Subcutaneous abdominal adipose tissue (tissue), 5 donors: ENCODE measurements around the gene NR5A1.

Experiments used
- H3K27ac ChIP-seq: one replicate; pipeline ENCODE4 v1.7.0; 2013; ENCODE audit warnings: low read depth, mild to moderate bottlenecking, inconsistent platforms, low read length, moderate library complexity
- H3K27me3 ChIP-seq, 5 donors: one replicate each; pipeline ENCODE4 v1.7.0; 2013; ENCODE audit warnings: low read length in 5 of 5, inconsistent platforms in 1 of 5; ENCODE audit not compliant: control insufficient read depth in 5 of 5, insufficient read depth in 4 of 5
- H3K36me3 ChIP-seq, 5 donors: one replicate each; pipeline ENCODE4 v1.7.0; 2013; ENCODE audit warnings: low read length in 5 of 5; ENCODE audit not compliant: control insufficient read depth in 5 of 5, insufficient read depth in 5 of 5
- H3K4me1 ChIP-seq, 5 donors: one replicate each; pipeline ENCODE4 v1.7.0; 2013; ENCODE audit warnings: low read length in 5 of 5, mild to moderate bottlenecking in 3 of 5, moderate library complexity in 1 of 5; ENCODE audit not compliant: control insufficient read depth in 5 of 5, insufficient read depth in 5 of 5
- H3K4me3 ChIP-seq, 5 donors: one replicate each; pipeline ENCODE4 v1.7.0; 2013; ENCODE audit warnings: low read length in 5 of 5, low read depth in 1 of 5
- H3K9ac ChIP-seq, 5 donors: one replicate each; pipeline ENCODE4 v1.7.0; 2013; ENCODE audit warnings: low read length in 5 of 5, mild to moderate bottlenecking in 4 of 5, moderate library complexity in 3 of 5
- H3K9me3 ChIP-seq, 5 donors: one replicate each; pipeline ENCODE4 v1.7.0; 2013; ENCODE audit warnings: low read length in 5 of 5; ENCODE audit not compliant: control insufficient read depth in 5 of 5
- donor health status: healthy.
- donor health status: healthy.
- donor health status: healthy.
- donor health status: healthy.
- donor health status: healthy.

The NR5A1 gene

DNA sequence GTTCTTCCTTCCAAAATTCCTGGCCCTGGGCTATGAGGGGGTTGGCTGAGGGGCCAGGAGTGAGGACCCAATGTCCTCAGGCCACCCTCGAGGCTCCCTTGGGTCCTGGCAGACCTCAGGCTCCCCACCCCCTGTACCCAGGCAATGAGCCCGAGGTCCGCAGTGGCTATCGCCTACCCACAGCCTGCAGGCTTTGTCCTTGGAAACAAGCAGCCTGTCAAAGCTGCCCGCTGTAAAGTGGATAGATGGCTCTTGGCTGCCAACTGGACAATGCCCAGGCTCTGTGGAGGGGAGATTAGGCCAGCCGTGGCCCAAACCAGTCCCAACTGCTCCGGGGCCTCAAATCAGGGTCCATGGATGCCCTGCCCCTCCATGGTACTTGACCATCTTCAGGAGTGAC, 59.2 kb downstream of the NR5A1 start:
- H3K4me1 ChIP-seq: peaks cover 0 to 8% (median 6%) of the 10 kb centered on the region in 5 donors
- peaks cover 31 to 38% (median 34%) of the 10 kb centered on the region in 5 donors for H3K27me3 ChIP-seq
- no peaks in the 10 kb centered on the region for H3K36me3 ChIP-seq
- H3K9me3 ChIP-seq: no peaks in the 10 kb centered on the region
- H3K27ac ChIP-seq: no peak overlapping the region
- no peak overlapping the region for H3K4me3 ChIP-seq
- no peak overlapping the region for H3K9ac ChIP-seq

DNA sequence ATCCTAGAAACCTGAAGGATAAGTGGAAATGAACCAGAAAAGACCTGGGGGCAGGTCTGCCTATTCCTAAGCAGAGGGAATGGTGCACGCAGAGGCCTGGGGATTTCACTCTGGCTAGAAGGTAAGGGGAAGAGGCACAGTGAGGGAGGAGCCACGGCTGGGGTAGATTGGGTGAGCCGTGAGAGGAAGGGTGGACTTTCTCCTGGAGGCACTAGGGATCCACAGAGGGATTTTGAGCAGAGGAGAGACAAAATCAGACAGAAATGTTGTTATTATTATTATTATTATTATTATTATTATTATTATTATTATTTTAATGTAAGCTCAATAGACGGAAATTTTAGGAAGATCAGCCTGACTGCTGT, 59.9 kb downstream of the NR5A1 start:
- no peaks in the 10 kb centered on the region for H3K36me3 ChIP-seq
- no peak overlapping the region for H3K4me3 ChIP-seq
- H3K9ac ChIP-seq: no peak overlapping the region
- peaks cover 0 to 7% (median 6%) of the 10 kb centered on the region in 5 donors for H3K4me1 ChIP-seq
- H3K9me3 ChIP-seq: peaks cover 0 to 4% (median under 1%) of the 10 kb centered on the region in 5 donors
- peaks cover 23 to 31% (median 27%) of the 10 kb centered on the region in 5 donors for H3K27me3 ChIP-seq
- no peak overlapping the region for H3K27ac ChIP-seq

DNA sequence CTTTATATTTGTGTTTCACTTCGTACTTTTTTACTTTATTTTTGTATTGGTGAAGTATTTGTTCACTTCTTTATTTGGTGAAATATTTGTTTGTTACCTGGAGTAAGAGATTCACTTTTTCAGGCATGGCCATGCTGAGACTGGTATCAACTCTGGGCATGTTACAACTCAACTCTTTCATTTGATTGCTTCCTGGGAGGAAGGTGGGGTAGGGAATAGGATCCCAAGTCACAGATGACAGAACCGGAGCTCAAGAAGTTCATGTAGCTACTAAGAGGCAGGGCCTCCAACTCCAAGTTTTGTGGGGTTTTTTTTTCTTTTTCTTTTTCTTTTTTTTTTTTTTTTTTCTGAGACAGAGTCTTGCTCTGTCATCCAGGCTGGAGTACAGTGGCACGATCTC, 63.0 kb downstream of the NR5A1 start:
- Histone ChIP-seq H3K27ac (no peak overlapping the region), H3K9ac (no peak overlapping the region)

DNA sequence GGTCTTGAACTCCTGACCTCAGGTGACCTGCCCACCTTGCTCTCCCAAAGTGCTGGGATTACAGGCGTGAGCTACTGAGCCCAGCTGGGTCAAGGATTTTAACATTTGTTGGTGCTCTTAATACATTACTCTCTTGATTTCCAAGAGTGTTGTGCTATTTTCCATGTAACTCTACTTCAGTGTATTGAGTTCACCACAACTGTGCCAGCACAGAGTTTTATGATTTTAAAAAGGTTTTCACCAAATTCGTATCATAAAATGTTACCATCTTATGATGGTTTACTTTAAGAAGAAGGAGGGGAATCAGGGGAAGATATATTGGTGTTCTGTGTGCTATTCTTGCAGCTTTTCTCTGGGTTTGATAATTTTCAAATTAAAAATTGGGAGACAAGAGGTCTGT, 63.6 kb downstream of the NR5A1 start:
- Histone ChIP-seq H3K9ac (no peak overlapping the region), H3K9me3 (peaks cover 7 to 13% (median 10%) of the 10 kb centered on the region in 5 donors), H3K27ac (no peak overlapping the region), H3K4me1 (no peaks in the 10 kb centered on the region), H3K36me3 (no peaks in the 10 kb centered on the region), H3K4me3 (no peak overlapping the region), H3K27me3 (peaks cover 0 to 12% (median 9%) of the 10 kb centered on the region in 5 donors)

More for the DNA sequence above, 63.0 kb downstream of the NR5A1 start:
- no peaks in the 10 kb centered on the region for H3K4me1 ChIP-seq
- no peaks in the 10 kb centered on the region for H3K36me3 ChIP-seq
- peaks cover 2 to 12% (median 7%) of the 10 kb centered on the region in 5 donors for H3K27me3 ChIP-seq
- H3K4me3 ChIP-seq: no peak overlapping the region
- H3K9me3 ChIP-seq: peaks cover 4 to 8% (median 5%) of the 10 kb centered on the region in 5 donors

DNA sequence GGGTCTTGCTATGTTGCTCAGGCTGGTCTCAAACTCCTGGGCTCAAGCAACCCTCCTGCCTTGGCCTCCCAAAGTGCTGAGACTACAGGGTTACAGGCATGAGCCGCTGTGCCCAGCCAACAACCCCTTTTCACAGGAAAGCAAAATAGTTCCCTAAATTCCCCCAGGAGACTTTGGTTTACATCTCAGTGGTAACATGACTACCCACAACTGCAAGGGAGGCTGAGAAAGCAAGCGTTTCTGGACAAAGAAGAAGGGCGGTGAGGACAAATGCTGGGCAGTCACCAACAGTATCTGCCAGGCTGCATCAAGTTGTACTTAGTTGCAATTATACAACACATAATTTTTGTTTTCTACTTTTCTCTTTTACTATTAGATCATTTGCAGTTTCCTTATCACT, 64.4 kb downstream of the NR5A1 start:
- Histone ChIP-seq H3K27ac (no peak overlapping the region), H3K9ac (no peak overlapping the region), H3K4me1 (no peaks in the 10 kb centered on the region), H3K9me3 (peaks cover 7 to 14% (median 11%) of the 10 kb centered on the region in 5 donors), H3K27me3 (peaks cover 0 to 12% (median 6%) of the 10 kb centered on the region in 5 donors), H3K36me3 (no peaks in the 10 kb centered on the region), H3K4me3 (no peak overlapping the region)

DNA sequence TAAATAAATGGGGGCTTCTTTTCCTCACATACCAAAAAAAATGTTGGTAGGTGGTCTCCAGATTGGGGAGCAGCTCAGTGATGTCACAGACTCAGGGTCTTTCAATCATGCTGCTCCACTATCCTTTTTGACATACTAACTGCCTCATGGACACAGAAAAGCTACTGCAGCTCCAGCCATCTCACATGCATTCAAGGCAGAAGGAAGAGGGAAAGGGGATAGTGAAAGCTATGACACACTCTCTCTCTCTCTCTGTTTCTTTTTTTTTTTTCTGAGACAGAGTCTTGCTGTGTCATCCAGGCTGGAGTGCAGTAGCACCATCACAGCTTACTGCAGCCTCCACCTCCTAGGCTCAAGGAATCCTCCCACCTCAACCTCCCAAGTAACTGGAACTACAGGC, 64.8 kb downstream of the NR5A1 start:
- Histone ChIP-seq H3K27me3 (peaks cover 0 to 12% (median 6%) of the 10 kb centered on the region in 5 donors), H3K36me3 (no peaks in the 10 kb centered on the region), H3K9me3 (peaks cover 7 to 14% (median 11%) of the 10 kb centered on the region in 5 donors), H3K4me1 (no peaks in the 10 kb centered on the region), H3K9ac (no peak overlapping the region), H3K27ac (no peak overlapping the region), H3K4me3 (no peak overlapping the region)

DNA sequence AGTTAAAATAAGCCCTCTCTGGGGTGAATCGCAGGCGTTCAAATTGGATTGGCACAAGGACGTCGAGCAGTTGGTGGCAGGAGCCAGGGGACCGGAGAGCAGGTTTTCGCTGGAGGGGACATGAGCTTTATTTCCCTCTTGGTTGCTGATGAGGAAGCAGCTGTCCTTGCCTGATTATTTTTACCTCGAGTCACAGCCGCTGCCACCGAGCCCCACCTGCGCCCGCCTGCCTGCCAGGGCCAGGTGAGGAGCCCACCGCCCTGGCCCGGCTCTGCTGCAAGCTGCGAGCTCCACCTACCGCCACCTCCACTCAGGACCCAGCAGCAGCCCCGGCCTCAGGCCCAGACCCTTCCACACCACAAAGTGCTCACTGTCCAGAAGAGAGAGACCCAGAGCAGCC, 65.9 kb downstream of the NR5A1 start:
- Histone ChIP-seq H3K27me3 (peaks cover 0 to 8% (median 6%) of the 10 kb centered on the region in 5 donors), H3K9ac (no peak overlapping the region), H3K9me3 (peaks cover 7 to 14% (median 11%) of the 10 kb centered on the region in 5 donors), H3K27ac (no peak overlapping the region), H3K36me3 (no peaks in the 10 kb centered on the region), H3K4me3 (no peak overlapping the region), H3K4me1 (no peaks in the 10 kb centered on the region)

DNA sequence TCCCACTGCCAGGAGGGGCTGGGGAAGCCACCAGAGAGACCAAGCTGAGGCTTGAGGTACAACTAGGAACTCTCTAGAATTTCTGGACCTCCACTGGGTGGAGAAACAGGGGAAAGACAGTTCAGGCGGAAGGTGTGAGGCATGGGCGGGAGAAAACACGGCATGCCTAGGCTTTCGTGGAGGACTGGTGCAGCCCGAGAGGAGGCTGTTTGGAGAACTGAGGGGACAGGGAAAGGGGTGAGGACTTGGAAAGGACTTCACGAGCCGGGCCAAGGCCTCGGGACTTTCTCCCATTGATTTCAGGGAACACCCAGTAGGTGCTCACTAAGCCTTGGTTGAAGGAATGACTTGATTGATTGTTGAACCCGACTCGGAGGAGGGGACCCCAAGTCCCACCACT, 66.4 kb downstream of the NR5A1 start:
- Histone ChIP-seq H3K36me3 (no peaks in the 10 kb centered on the region), H3K27ac (no peak overlapping the region), H3K9me3 (peaks cover 7 to 14% (median 11%) of the 10 kb centered on the region in 5 donors), H3K27me3 (peaks cover 0 to 8% (median 6%) of the 10 kb centered on the region in 5 donors), H3K9ac (no peak overlapping the region), H3K4me3 (no peak overlapping the region), H3K4me1 (no peaks in the 10 kb centered on the region)

DNA sequence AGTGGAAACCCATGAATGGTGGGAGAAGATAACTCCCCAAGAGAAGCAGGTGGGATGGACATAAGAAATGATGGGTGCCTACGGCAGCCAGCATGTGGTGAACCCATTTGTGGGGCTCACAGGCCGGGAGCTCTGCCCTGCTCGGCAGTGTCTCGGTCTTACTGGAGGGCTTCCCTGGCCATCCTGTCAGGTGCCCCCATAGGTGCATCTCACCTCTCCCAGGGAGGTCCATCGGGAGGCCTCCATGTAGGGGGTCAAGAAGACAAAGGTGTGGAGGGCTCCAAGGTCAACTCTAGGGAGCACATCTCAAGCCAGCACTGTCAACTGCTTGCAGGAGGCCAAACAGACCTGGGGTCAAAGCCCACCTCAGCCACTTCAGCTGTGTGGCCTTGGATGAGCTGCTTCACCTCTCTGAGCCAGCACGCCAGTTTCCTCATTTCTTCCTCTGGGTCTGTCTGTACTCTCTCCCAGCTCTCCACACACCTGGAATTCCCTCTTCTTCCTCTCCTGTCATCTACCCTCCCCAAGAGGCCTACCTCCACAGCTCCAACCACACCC, 67.4 kb downstream of the NR5A1 start:
- H3K4me1 ChIP-seq: no peaks in the 10 kb centered on the region
- no peak overlapping the region for H3K4me3 ChIP-seq
- peaks cover 0 to 8% (median 6%) of the 10 kb centered on the region in 5 donors for H3K27me3 ChIP-seq

DNA sequence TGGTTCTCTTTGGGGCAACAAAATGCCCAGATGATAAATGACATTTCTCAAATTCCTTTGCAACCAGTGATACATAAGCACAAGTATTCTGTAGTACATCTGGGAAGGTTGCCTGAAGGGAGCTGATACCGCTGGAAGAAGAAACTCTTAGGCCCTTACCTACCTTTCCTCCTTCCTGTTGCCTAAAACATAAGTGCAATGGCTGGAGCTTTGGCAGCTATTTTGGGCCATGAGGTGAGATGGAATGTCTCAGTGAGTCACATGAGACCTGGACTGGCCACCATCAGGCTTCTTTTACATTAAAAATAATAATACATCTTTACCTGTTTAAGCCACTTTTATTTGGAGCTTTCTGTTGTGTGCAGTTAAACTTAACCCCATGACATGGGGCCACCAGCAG, 68.1 kb downstream of the NR5A1 start:
- H3K27ac ChIP-seq: no peak overlapping the region
- H3K36me3 ChIP-seq: no peaks in the 10 kb centered on the region
- peaks cover 0 to 8% (median 6%) of the 10 kb centered on the region in 5 donors for H3K27me3 ChIP-seq
- H3K4me3 ChIP-seq: no peak overlapping the region
- no peaks in the 10 kb centered on the region for H3K4me1 ChIP-seq
- H3K9ac ChIP-seq: no peak overlapping the region
- H3K9me3 ChIP-seq: peaks cover 7 to 14% (median 11%) of the 10 kb centered on the region in 5 donors

More for the DNA sequence above, 67.4 kb downstream of the NR5A1 start:
- Histone ChIP-seq H3K9me3 (peaks cover 7 to 14% (median 11%) of the 10 kb centered on the region in 5 donors), H3K27ac (no peak overlapping the region), H3K9ac (no peak overlapping the region), H3K36me3 (no peaks in the 10 kb centered on the region)
